ENCODE data around the gene KRT38. TPM values are rescaled to one million over a fixed set of nuclear protein-coding genes. Genes with fewer than 3 reads are reported as not detected.

The KRT38 gene
- polyA plus RNA-seq, 1 of the 3 experiments (the other 2 are of a cell fraction): not detected

GRCh38 chr17:41434415-41434814, 6.4 kb downstream of the KRT38 start:
- 45% methylated on average over 5 of the region's 5 CpGs for WGBS (ENCODE audit: low lambda C conversion rate)
- Histone ChIP-seq H2AFZ (ENCODE audit: low read depth) (no peak overlapping the region), H3K36me3 (replicated peaks in 1 of 2; ENCODE audit: control insufficient read depth in 1 of 2, insufficient read depth in 2 of 2, low read length in 1 of 2) (no peaks in the 10 kb centered on the region), H3K79me2 (ENCODE audit: insufficient read depth) (no peaks in the 10 kb centered on the region), H3F3A (replicated peaks; ENCODE audit: insufficient read depth) (no peaks in the 10 kb centered on the region), H3K27me3 (ENCODE audit: insufficient read depth) (no peaks in the 10 kb centered on the region), H3K4me3 (ENCODE audit: low read depth in 2 of 2, low read length in 1 of 2) (no peak overlapping the region), H3K4me2 (no peak overlapping the region), H3K4me1 (ENCODE audit: control insufficient read depth in 1 of 2, insufficient read depth in 2 of 2, low read depth in 1 of 2, low read length in 1 of 2) (no peaks in the 10 kb centered on the region), H3K9me3 (no peaks in the 10 kb centered on the region), H3K9ac (no peak overlapping the region), H4K20me1 (ENCODE audit: insufficient read depth) (no peaks in the 10 kb centered on the region), H3K27ac (ENCODE audit: low read depth in 2 of 2, low read length in 1 of 2) (no peak overlapping the region), H3K9me2 (no peaks in the 10 kb centered on the region)
- ChIA-PET POLR2A (no interaction called here), CTCF (interaction anchor here (1.3 kb wide), 1 partner anchor 29 kb away, joined by 5 read pairs; no protein-coding TSS in a partner anchor)
- no peak for DNase-seq
- TF ChIP-seq MAX (IDR thresholded peaks at IDR 0.05; ENCODE audit: low read depth) (no peak), EZH2phosphoT487 (IDR thresholded peaks at IDR 0.05; ENCODE audit: borderline replicate concordance, low read depth) (no peak), MEF2A (IDR thresholded peaks at IDR 0.05; ENCODE audit: borderline replicate concordance, low read depth) (no peak), JUND (IDR thresholded peaks at IDR 0.05) (no peak), TEAD4 (IDR thresholded peaks at IDR 0.05; ENCODE audit: borderline replicate concordance, insufficient read depth) (no peak), FOXJ3 (CRISPR knock-in tag; IDR thresholded peaks at IDR 0.05) (no peak), GATA2 (CRISPR knock-in tag; IDR thresholded peaks at IDR 0.05) (no peak), ZBTB33 (IDR thresholded peaks at IDR 0.05; ENCODE audit: borderline replicate concordance, low read depth) (no peak), NFIC (IDR thresholded peaks at IDR 0.05; ENCODE audit: borderline replicate concordance) (no peak), CHD2 (IDR thresholded peaks at IDR 0.05; ENCODE audit: low read length, partially characterized antibody) (no peak), FOSL2 (IDR thresholded peaks at IDR 0.05; ENCODE audit: borderline replicate concordance, low read depth) (no peak), TCF12 (IDR thresholded peaks at IDR 0.05) (no peak), SMC3 (IDR thresholded peaks at IDR 0.05; ENCODE audit: low read depth, low read length) (no peak)
- TF ChIP-seq, protein P1, sequence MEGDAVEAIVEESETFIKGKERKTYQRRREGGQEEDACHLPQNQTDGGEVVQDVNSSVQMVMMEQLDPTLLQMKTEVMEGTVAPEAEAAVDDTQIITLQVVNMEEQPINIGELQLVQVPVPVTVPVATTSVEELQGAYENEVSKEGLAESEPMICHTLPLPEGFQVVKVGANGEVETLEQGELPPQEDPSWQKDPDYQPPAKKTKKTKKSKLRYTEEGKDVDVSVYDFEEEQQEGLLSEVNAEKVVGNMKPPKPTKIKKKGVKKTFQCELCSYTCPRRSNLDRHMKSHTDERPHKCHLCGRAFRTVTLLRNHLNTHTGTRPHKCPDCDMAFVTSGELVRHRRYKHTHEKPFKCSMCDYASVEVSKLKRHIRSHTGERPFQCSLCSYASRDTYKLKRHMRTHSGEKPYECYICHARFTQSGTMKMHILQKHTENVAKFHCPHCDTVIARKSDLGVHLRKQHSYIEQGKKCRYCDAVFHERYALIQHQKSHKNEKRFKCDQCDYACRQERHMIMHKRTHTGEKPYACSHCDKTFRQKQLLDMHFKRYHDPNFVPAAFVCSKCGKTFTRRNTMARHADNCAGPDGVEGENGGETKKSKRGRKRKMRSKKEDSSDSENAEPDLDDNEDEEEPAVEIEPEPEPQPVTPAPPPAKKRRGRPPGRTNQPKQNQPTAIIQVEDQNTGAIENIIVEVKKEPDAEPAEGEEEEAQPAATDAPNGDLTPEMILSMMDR (IDR thresholded peaks at IDR 0.05): no peak

DNA sequence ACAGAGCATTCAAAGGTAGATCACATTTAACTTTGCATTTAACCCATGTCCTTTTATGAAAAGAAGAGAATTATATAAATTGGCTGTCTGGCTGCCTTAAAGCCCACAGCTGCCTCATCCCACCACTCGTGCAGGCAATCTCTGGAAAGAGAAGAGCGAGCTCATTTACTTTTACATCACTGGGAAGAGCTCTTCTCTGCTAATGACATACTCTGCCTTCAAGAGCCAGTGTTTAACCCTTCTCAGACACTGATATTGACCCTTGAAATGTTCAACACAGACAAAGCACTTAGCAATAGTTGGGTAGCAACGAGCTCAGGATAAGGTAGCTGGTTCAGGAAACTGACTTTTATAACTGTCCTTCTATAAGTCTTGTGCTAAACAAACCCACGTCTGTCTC, 6.8 kb downstream of the KRT38 start:
- no peak overlapping the region for H3K9ac ChIP-seq
- H3K79me2 ChIP-seq (ENCODE audit: insufficient read depth): no peaks in the 10 kb centered on the region
- no peak for TF ChIP-seq TCF12 (IDR thresholded peaks at IDR 0.05)
- TF ChIP-seq RAD21 (IDR thresholded peaks at IDR 0.05; ENCODE audit: low read length): no peak
- no peaks in the 10 kb centered on the region for H3K9me2 ChIP-seq
- ChIA-PET CTCF (interaction anchor here (0.6 to 1.3 kb wide), 2 partner anchors 29 to 78 kb away, joined by 3 to 5 read pairs; no protein-coding TSS in a partner anchor), POLR2A (no interaction called here)
- H3K4me2 ChIP-seq: no peak overlapping the region
- no peaks in the 10 kb centered on the region for H3K4me1 ChIP-seq (ENCODE audit: control insufficient read depth in 1 of 2, insufficient read depth in 2 of 2, low read depth in 1 of 2, low read length in 1 of 2)
- DNase-seq: no peak
- no peaks in the 10 kb centered on the region for H4K20me1 ChIP-seq (ENCODE audit: insufficient read depth)
- H3K36me3 ChIP-seq (replicated peaks in 1 of 2; ENCODE audit: control insufficient read depth in 1 of 2, insufficient read depth in 2 of 2, low read length in 1 of 2): no peaks in the 10 kb centered on the region
- H3K9me3 ChIP-seq: no peaks in the 10 kb centered on the region
- H3K27ac ChIP-seq (ENCODE audit: low read depth in 2 of 2, low read length in 1 of 2): no peak overlapping the region
- WGBS (ENCODE audit: low lambda C conversion rate): 40% methylated on average over 4 of the region's 4 CpGs
- no peak overlapping the region for H3K4me3 ChIP-seq (ENCODE audit: low read depth in 2 of 2, low read length in 1 of 2)
- H3K27me3 ChIP-seq (ENCODE audit: insufficient read depth): no peaks in the 10 kb centered on the region
- no peaks in the 10 kb centered on the region for H3F3A ChIP-seq (replicated peaks; ENCODE audit: insufficient read depth)
- H2AFZ ChIP-seq (ENCODE audit: low read depth): no peak overlapping the region
